Measurements from ENCODE around the gene ABHD8.
"Not testable (repeated sequence)": the region's sequence is repeated elsewhere in the genome, so short reads cannot be mapped to it uniquely, and the experiment has no call there.

ABHD8 gene

GRCh38 chr19:17296976-17297375 is 6.2 kb downstream of the ABHD8 start:
- DNase-seq = no peak

- no peak for DNase-seq
Measured at GRCh38 chr19:17296273-17296672, 7.0 kb downstream of the ABHD8 start.

GRCh38 chr19:17295551-17295950 is 7.7 kb downstream of the ABHD8 start:
- not testable (repeated sequence) for DNase-seq

GRCh38 chr19:17294051-17294891 is 9.0 kb downstream of the ABHD8 start:
- DNase-seq = no peak

- DNase-seq = no peak
Measured at GRCh38 chr19:17293605-17294004, 9.6 kb downstream of the ABHD8 start.

- DNase-seq = peak in 8 of 14 donors; percentile 2 to 58 (median 15)
Measured at GRCh38 chr19:17292301-17293074, 10.7 kb downstream of the ABHD8 start.

- peak in 4 of 14 donors; percentile 4 to 21 (median 14) for DNase-seq
Measured at GRCh38 chr19:17289489-17289888, 13.7 kb downstream of the ABHD8 start.

- DNase-seq = no peak
Measured at GRCh38 chr19:17286752-17287151, 16.5 kb downstream of the ABHD8 start.

- DNase-seq = no peak
Measured at GRCh38 chr19:17286263-17286662, 17.0 kb downstream of the ABHD8 start.

- no peak for DNase-seq
Measured at GRCh38 chr19:17285415-17286135, 17.6 kb downstream of the ABHD8 start.

- no peak for DNase-seq
Measured at GRCh38 chr19:17283504-17283996, 19.7 kb downstream of the ABHD8 start.

GRCh38 chr19:17282488-17283125 is 20.6 kb downstream of the ABHD8 start:
- peak in 13 of 14 donors; percentile 17 to 75 (median 29) for DNase-seq

GRCh38 chr19:17281391-17282304 is 21.6 kb downstream of the ABHD8 start, which contains the start of gene ANKLE1:
TSS of gene ANKLE1 (plus strand) at chr19:17281901. CDS start at chr19:17281921, 20 bp downstream.
- DNase-seq = peak in 5 of 14 donors; percentile 12 to 44 (median 19)

- DNase-seq = no peak
Measured at GRCh38 chr19:17279436-17279835, 23.8 kb downstream of the ABHD8 start.

GRCh38 chr19:17275441-17276175 is 27.6 kb downstream of the ABHD8 start:
- no peak for DNase-seq

GRCh38 chr19:17274892-17275291 is 28.3 kb downstream of the ABHD8 start:
- not testable (repeated sequence) for DNase-seq

GRCh38 chr19:17268754-17269153 is 34.5 kb downstream of the ABHD8 start:
- DNase-seq = no peak

GRCh38 chr19:17266975-17267788 is 36.0 kb downstream of the ABHD8 start, which contains the start of gene BABAM1:
TSS of gene BABAM1 (plus strand) at chr19:17267443. CDS start at chr19:17268807, 1,364 bp downstream.
- peak; percentile 73 to 100 (median 94) for DNase-seq

GRCh38 chr19:17266589-17266974 is 36.6 kb downstream of the ABHD8 start:
- no peak for DNase-seq

Measured in C1 segment of cervical spinal cord (tissue), 14 donors.